Neural progenitor cell (in vitro differentiated cells): ENCODE measurements around the gene PDE9A. TPM values are rescaled to one million over a fixed set of nuclear protein-coding genes. Genes with fewer than 3 reads are reported as not detected.
A peak's percentile ranks its signal among the peaks of the same experiment; 100 is the strongest.

Experiments
- DNase-seq: peaks from one replicate; pipeline ENCODE4 v3.0.0-alpha.2; 2016; ENCODE audit warnings: low spot score
- H2AFZ ChIP-seq: fragments of 200-600 bp; sonication (generic); replicated peaks from 2 replicates; pipeline ENCODE4 v1.6.1; 2016; ENCODE audit warnings: antibody characterized with exemption
- H3F3A ChIP-seq: fragments of 200-600 bp; sonication (generic); 2 replicates; pipeline ENCODE4 v1.6.1; 2016; ENCODE audit warnings: antibody characterized with exemption, low read depth
- H3K27ac ChIP-seq: fragments of 200-600 bp; sonication (generic); 2 replicates; pipeline ENCODE4 v1.5.1; 2016; ENCODE audit warnings: mild to moderate bottlenecking
- H3K27me3 ChIP-seq: fragments of 200-600 bp; sonication (generic); 2 replicates; pipeline ENCODE4 v1.6.1; 2016; ENCODE audit warnings: mild to moderate bottlenecking, moderate library complexity
- H3K36me3 ChIP-seq: fragments of 200-600 bp; sonication (generic); 2 replicates; pipeline ENCODE4 v1.5.1; 2016
- H3K4me1 ChIP-seq: fragments of 200-600 bp; sonication (generic); 2 replicates; pipeline ENCODE4 v1.6.1; 2016; ENCODE audit warnings: mixed run types
- H3K4me2 ChIP-seq: fragments of 200-600 bp; sonication (generic); 2 replicates; pipeline ENCODE4 v1.6.1; 2016
- H3K4me3 ChIP-seq: fragments of 200-600 bp; sonication (generic); 2 replicates; pipeline ENCODE4 v1.5.1; 2016
- H3K79me2 ChIP-seq: fragments of 200-600 bp; sonication (generic); 2 replicates; pipeline ENCODE4 v1.6.1; 2016; ENCODE audit warnings: low read depth
- H3K9ac ChIP-seq: fragments of 200-600 bp; sonication (generic); 2 replicates; pipeline ENCODE4 v1.6.1; 2016
- H3K9me3 ChIP-seq: fragments of 200-600 bp; sonication (generic); 2 replicates; pipeline ENCODE4 v1.5.1; 2016; ENCODE audit warnings: low read depth
- H4K20me1 ChIP-seq: fragments of 200-600 bp; sonication (generic); 2 replicates; pipeline ENCODE4 v1.6.1; 2016; ENCODE audit warnings: low read depth
- H3K27ac Mint-ChIP-seq: 3 replicates; pipeline ENCODE4 v1.8.0; 2021; ENCODE audit warnings: mixed read lengths
- H3K27me3 Mint-ChIP-seq: 2 replicates; pipeline ENCODE4 v1.8.0; 2022; ENCODE audit warnings: low read depth, mild to moderate bottlenecking, inconsistent platforms, moderate library complexity, mixed read lengths; ENCODE audit not compliant: insufficient read depth
- H3K36me3 Mint-ChIP-seq: 3 replicates; pipeline ENCODE4 v1.8.0; 2021; ENCODE audit warnings: mixed read lengths
- H3K4me1 Mint-ChIP-seq: 3 replicates; pipeline ENCODE4 v1.8.0; 2021; ENCODE audit warnings: mixed read lengths
- H3K4me3 Mint-ChIP-seq: 3 replicates; pipeline ENCODE4 v1.8.0; 2021; ENCODE audit warnings: mild to moderate bottlenecking, moderate library complexity, mixed read lengths
- H3K9me3 Mint-ChIP-seq: 3 replicates; pipeline ENCODE4 v1.8.0; 2020; ENCODE audit warnings: mixed read lengths
- CTCF ChIP-seq: fragments of 200-600 bp; sonication (generic); IDR thresholded peaks from 2 replicates; pipeline ENCODE4 v1.5.1; 2017; ENCODE audit warnings: antibody characterized with exemption, mild to moderate bottlenecking
- EZH2 ChIP-seq: fragments of 200-600 bp; sonication (generic); IDR thresholded peaks from 2 replicates; pipeline ENCODE4 v1.6.1; 2017; ENCODE audit warnings: antibody characterized with exemption, mild to moderate bottlenecking, moderate library complexity
- EZH2phosphoT487 ChIP-seq: fragments of 200-600 bp; sonication (generic); IDR thresholded peaks from 2 replicates; pipeline ENCODE4 v1.6.1; 2017; ENCODE audit warnings: antibody characterized with exemption
- total RNA-seq: library from RNA; depleted of rRNA; stranded (reverse); fragments of >200 nt; gene quantifications from 2 replicates; pipeline ENCODE4 v1.2.3, GENCODE V29; 2015; ENCODE audit warnings: low replicate concordance

Gene PDE9A
- total RNA-seq, 1 donor from 2014 or later, result 41.0 TPM

GRCh38 chr21:42757422-42757821 lies 104.0 kb downstream of the PDE9A start:
- H3K4me2 ChIP-seq, result no peak overlapping the region
- no peak for TF ChIP-seq CTCF
- no peak for TF ChIP-seq EZH2
- no peak for TF ChIP-seq EZH2phosphoT487
- no peaks in the 10 kb centered on the region for H3K9me3 ChIP-seq
- no peaks in the 10 kb centered on the region for H4K20me1 ChIP-seq
- Mint-ChIP-seq H3K4me1 (peaks cover 10% of the 10 kb centered on the region), H3K36me3 (peaks cover 6% of the 10 kb centered on the region), H3K27me3 (no peaks in the 10 kb centered on the region), H3K9me3 (no peaks in the 10 kb centered on the region), H3K4me3 (no peak overlapping the region), H3K27ac (peak overlapping the region; percentile 37)
- no peaks in the 10 kb centered on the region for H3K27me3 ChIP-seq
- no peak overlapping the region for H2AFZ ChIP-seq
- no peak overlapping the region for H3K4me3 ChIP-seq
- H3K36me3 ChIP-seq, result no peaks in the 10 kb centered on the region
- no peaks in the 10 kb centered on the region for H3K79me2 ChIP-seq
- DNase-seq, result no peak
- H3K9ac ChIP-seq, result no peak overlapping the region
- no peaks in the 10 kb centered on the region for H3F3A ChIP-seq
- no peaks in the 10 kb centered on the region for H3K4me1 ChIP-seq
- no peak overlapping the region for H3K27ac ChIP-seq

GRCh38 chr21:42757826-42758655 lies 104.6 kb downstream of the PDE9A start:
- no peak for DNase-seq
- no peaks in the 10 kb centered on the region for H3K79me2 ChIP-seq
- Mint-ChIP-seq H3K9me3 (no peaks in the 10 kb centered on the region), H3K27me3 (no peaks in the 10 kb centered on the region), H3K27ac (peak overlapping the region; percentile 50), H3K4me1 (peaks cover 10% of the 10 kb centered on the region), H3K36me3 (peaks cover 7% of the 10 kb centered on the region), H3K4me3 (no peak overlapping the region)
- no peak overlapping the region for H3K4me2 ChIP-seq
- no peaks in the 10 kb centered on the region for H3K27me3 ChIP-seq
- H3K4me3 ChIP-seq, result no peak overlapping the region
- H4K20me1 ChIP-seq, result no peaks in the 10 kb centered on the region
- H3K4me1 ChIP-seq, result no peaks in the 10 kb centered on the region
- no peak overlapping the region for H3K9ac ChIP-seq
- no peaks in the 10 kb centered on the region for H3K36me3 ChIP-seq
- TF ChIP-seq CTCF, result no peak
- TF ChIP-seq EZH2, result no peak
- TF ChIP-seq EZH2phosphoT487, result no peak
- no peak overlapping the region for H3K27ac ChIP-seq
- H3K9me3 ChIP-seq, result no peaks in the 10 kb centered on the region
- H3F3A ChIP-seq, result no peaks in the 10 kb centered on the region
- H2AFZ ChIP-seq, result no peak overlapping the region

- no peaks in the 10 kb centered on the region for H3K9me3 ChIP-seq
- no peaks in the 10 kb centered on the region for H3K36me3 ChIP-seq
- no peak overlapping the region for H3K27ac Mint-ChIP-seq
- no peaks in the 10 kb centered on the region for H3K79me2 ChIP-seq
- peaks cover 10% of the 10 kb centered on the region for H3K36me3 Mint-ChIP-seq
- H3F3A ChIP-seq, result no peaks in the 10 kb centered on the region
- H4K20me1 ChIP-seq, result no peaks in the 10 kb centered on the region
- H3K27me3 ChIP-seq, result no peaks in the 10 kb centered on the region
- TF ChIP-seq EZH2phosphoT487 (no peak), CTCF (no peak), EZH2 (no peak)
- no peak overlapping the region for H3K9ac ChIP-seq
- H3K4me3 Mint-ChIP-seq, result no peak overlapping the region
- no peak overlapping the region for H2AFZ ChIP-seq
- H3K27ac ChIP-seq, result no peak overlapping the region
- H3K4me2 ChIP-seq, result no peak overlapping the region
- H3K4me1 ChIP-seq, result no peaks in the 10 kb centered on the region
- no peak for DNase-seq
- H3K27me3 Mint-ChIP-seq, result no peaks in the 10 kb centered on the region
- no peak overlapping the region for H3K4me3 ChIP-seq
- no peaks in the 10 kb centered on the region for H3K9me3 Mint-ChIP-seq
- H3K4me1 Mint-ChIP-seq, result peaks cover 12% of the 10 kb centered on the region
Measured at GRCh38 chr21:42758721-42759593, 105.5 kb downstream of the PDE9A start.
